Fibroblast of peridontal ligament (primary cell): ENCODE data around the gene ECE1.
"Not testable (repeated sequence)": the region's sequence is repeated elsewhere in the genome, so short reads cannot be mapped to it uniquely, and the experiment has no call there.

Experiments
- DNase-seq: peaks from one replicate; pipeline ENCODE4 v3.0.0-alpha.2; 2010; ENCODE audit errors: extremely low read depth

ECE1 gene

DNA sequence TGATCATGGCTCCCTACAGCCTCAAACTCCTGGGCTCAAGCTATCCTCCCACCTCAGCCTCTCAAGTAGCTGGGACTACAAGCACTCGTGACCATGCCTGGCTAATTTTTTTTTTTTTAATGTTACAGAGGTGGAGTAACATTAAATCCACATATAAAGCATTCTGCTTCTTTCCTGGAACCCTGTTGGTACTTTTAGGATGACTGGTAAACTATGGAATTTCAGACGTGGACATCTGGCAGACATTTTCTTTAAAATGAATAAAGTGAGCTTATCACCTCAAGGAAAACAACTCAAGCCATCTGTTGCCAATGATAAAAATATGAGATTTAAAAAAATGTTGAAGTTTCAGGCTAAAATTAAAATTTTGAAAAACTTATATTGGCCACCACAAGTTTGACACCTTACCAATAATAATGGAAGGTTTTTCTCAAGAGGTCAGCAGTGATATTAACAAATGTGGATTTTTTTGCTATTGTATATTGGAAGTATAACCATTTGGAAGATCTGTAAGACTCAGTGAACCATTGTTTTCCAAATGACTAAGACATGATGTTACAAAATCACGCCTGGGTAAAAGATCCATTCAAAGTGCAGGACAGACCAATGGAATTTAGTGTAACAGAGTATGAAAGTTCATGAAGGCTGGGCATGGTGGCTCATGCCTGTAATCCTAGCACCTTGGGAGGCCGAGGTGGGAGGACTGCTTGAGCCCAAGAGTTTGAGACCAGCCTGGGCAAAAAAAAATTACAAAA, 60.8 kb downstream of the ECE1 start:
- DNase-seq, result peak; percentile 78

DNA sequence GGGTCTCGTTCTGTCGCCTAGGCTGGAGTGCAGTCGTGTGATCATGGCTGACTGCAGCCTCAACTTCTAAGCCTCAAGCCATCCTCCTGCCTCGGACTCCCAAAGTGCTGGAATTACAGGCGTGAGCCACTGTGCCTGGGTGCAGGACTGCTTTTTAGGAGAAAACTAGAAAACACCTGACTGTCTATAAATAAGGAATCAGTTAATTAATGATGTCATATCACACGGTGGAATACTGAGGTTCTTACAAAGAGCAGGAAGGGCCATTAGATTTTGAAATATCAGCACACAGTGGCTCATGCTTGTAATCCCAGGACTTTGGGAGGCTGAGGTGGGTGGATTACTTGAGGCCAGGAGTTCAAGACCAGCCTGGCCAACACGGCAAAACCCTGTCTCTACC, 62.0 kb downstream of the ECE1 start:
- not testable (repeated sequence) for DNase-seq

DNA sequence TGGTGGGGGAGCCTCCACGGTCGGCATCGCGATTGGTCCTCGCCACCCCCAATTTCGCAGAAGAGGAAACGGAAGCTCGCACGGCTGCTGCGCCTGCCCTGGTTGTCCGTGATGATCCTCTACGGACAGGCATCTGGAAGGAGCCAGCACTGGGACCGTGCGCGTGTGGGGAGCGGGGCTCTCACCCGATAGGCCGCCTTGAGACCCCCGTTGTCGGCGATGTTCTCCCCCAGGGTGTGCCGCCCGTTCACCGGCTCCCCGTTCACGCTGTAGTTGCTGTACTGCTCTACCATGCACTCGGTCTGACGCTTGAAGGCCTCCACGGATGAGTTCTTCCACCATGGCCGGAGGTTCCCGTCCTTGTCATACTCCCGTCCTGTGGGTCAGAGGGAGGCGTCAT, 65.2 kb downstream of the ECE1 start:
- no peak for DNase-seq

DNA sequence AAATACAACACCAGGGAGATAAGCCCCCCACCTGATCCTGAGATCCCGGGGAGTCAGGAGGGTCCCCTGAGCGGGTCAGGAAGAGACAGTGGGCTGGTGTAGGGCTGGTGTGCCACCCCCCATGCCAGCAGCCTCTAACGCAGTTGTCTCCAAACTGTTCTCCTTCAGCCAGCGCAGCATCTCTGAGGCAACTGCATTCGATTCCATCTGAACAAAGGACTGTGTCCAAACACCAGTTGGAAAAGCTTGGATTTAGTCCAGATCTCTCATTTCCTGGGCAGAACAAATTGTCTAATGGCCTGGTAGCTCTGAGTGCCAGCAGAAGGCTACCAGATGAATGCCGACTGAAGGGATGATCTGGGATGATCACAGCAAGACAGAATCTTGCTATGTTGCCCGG, 69.4 kb downstream of the ECE1 start:
- DNase-seq, result peak; percentile 45

DNA sequence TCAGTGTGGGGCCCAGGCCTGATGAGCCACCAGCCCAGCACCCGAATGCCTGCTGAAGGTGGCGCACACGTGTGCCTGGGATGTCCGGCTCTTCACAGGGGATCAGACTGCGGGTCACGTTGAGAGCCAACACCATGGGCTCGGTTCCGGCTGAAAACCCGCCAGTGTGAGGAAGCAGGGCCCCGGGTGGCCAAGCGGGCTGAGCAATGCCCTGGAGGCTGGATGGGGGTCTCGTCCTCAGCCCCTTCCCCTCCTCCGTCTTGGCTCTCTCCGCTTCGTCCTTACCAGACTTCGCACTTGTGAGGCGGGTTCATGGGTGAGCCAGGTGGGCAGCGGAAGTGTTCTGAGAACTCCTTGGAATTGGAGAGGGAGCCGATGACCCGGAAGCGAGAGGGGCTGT, 70.6 kb downstream of the ECE1 start:
- no peak for DNase-seq

DNA sequence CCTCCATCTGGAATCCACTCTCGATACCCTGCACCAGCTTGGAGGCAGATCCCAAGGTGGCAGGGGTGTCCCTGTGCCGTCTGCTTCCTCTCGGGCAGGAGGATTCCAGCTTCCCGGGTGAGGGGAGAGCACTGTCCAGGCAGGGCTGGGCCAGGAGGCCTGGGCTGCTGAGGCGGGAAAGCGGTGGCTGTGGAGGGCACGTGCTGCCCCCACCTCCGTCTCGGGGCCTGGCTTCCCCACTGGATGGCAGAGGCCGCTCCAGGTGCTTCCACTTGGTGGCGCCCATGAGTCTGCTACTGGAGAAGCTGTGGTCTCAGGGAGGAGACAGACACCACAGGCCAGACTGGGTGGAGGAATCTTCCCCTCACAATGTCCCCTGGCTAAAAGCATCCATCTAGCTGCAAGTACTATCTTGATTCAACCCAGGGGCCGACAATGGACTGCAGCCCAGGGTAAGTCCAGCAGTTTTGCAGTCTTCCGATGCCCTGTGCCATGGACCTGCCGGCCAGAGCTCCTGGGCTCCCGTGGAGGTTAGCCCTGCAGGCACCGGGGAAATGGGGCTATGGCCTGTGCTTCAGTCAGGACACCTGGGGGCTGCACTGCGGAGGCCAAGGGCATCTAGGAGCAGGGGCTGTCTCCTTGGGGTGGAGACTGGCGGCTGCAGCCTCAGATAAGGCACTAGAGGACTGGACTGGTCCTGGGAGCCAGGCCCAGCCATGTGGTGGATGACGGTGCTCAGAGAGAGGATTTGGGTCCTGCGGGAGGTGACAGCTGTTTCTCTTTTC, 72.3 kb downstream of the ECE1 start:
- DNase-seq, result no peak

DNA sequence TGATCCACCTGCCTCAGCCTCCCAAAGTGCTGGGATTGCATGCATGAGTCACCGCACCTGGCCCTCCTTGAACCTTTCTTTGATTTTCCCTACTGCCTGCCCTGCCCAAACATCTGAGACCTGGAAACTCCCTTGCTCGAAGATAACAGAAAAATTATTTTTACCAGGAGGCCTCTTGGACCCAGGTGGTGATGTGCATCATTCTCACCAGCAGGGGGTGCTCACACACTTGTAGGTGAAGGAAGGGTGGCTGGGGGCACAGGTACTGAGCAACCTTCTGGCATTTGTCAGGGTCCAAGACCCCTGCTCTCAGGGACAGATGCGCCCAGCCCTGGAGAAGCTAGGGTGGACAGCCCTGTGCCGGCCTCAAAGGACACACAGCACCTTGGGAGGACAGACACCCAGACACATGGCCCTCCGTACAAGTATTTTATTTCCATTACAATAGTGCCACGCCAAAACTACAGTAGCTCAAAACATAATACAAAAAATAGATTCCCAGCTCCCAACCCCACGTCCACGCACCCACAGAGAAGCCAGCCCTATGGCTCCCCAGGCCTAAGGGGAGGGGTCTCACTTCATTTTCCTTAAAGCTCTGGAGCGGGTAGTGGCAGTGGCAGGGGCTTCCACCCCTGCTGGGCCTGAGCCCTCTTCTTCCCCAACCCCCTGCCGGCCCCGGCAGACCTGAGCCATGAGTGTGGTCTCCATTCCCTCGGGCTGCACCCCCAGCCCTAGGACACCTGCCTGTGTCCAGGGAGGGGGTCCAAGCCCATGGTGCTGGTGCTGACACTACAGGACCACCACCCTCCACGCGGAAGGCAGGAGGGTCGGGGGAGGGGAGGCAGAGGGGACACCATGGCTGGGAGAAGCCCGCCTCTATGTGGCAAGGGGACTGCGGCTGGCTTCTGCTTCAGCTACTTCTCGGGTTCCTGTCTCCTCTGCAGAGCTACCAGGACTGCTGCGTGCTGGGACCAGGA, 73.1 kb downstream of the ECE1 start:
- peak; percentile 36 for DNase-seq

DNA sequence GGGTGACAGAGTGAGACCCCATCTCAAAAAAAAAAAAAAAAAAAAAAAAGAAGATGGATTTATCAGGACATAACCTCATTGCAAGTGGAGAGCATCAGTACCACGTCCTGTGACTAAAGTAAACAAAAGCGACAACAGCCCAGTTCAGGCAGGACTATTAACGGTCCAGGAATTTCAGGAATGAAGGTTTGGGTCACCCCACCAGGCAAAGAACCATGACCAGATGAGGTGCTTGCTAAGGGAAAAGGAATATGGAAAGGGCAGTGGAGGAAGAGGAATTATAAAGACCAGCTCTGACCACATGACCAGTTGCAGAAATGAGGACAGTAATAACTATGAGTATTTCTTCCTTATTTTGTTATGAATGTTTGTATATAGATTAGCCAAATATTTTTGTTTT, 78.1 kb downstream of the ECE1 start:
- DNase-seq, result no peak

DNA sequence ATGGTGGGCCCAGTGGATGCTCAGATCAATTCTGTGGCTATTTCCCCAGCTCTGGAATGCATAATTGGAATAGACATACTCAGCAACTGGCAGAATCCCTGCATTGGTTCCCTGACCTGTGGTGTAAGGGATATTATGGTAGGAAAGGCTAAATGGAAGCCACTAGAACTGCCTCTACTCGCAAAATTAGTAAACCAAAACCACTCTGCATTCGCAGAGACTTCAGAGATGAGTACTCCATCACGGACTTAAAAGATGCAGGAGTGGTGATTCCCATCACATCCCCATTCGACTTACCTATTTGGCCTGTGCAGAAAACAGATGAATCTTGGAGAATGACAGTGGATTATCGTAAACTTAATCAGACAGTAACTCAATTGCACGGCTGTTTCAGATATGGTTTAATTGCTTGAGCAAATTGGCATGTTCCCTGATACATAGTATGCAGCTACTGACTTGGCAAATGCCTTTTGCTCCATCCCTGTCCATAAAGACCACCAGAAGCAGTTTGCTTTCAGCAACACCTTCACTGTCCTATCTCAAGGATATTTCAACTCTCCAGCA, 82.0 kb downstream of the ECE1 start:
- DNase-seq, result not testable (repeated sequence)

DNA sequence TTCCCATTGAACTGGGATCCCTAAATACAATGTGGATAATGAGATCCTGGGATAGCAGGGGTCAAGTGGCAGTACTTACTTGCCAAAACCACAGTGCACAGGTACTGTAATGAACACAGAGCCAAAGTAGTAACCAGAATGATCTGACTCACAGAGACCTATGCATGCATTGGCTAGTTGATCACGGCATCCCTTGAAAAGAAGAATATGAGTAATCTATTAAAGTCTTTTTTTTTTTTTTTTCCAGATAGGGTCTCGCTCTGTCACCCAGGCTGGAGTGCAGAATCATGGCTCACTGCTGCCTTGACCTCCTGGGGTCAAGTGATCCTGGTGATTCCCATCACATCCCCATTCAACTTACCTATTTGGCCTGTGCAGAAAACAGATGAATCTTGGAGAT, 84.1 kb downstream of the ECE1 start:
- DNase-seq, result no peak

DNA sequence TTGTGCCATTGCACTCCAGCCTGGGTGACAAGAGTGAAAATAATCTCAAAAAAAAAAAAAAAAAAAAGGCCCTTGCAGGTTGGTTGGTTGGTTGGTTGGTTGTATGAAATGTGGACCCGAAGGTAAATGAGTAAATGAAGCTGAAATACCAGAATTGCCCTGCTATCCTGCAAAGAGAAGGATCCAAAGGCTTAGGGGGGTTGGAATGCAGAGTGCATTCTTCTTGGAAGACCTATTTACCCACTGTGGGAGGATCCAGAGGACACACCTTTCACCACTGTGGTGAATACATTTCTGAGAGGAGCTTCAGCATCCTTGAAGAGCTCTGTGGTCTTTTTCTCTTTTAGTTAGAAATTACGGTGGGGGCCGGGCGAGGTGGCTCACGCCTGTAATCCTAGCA, 84.8 kb downstream of the ECE1 start:
- no peak for DNase-seq

DNA sequence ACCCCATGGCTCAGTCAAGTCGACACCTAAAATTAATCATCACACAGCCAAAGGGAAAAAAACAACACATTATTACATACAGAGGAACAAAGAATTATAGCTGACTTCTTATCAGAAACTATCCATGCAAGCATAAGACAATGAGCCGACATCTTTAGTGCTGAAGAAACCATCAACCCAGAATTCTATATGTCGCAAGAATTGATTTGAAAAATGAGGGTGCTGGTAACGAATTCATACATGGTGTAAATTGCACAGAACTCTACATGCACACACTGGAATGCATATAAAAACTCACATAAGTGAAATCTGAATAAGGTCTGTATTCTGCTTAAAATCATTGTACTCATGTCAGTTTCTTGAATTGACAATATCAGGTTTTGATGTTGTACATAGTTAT, 88.6 kb downstream of the ECE1 start:
- DNase-seq, result no peak

DNA sequence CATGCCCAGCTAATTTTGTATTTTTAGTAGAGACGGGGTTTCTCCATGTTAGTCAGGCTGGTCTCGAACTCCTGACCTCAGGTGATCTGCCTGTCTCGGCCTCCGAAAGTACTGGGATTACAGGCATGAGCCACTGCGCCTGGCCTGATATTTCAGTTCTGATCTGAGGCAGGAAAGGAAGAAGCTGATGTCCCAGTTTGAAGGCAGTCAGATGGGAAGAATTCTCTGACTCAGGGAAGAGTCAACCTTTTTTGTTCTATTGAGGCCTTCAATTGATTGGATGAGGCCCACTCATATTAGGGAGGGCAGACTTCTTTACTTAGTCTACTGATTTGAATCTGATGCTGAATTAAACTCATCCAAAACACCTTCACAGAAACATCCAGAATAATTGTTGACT, 89.0 kb downstream of the ECE1 start:
- DNase-seq, result not testable (repeated sequence)

DNA sequence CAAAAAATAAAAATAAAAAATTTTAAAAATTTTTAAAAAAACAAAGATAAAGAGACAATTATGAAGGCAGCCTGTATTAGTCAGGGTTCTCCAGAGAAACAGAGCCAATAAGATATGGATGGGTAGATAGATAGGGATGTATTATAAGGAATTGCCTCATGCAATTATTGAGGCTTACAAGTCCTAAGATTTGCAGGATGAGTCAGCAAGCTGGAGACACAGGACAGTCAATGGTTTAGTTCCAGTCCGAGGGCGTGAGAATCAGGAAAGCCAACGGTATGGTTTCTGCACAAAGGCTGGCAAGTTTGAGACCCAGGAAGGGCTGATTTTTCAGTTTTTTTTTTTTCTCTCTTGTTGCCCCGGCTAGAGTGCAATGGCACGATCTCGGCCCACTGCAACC, 89.5 kb downstream of the ECE1 start:
- DNase-seq, result no peak

DNA sequence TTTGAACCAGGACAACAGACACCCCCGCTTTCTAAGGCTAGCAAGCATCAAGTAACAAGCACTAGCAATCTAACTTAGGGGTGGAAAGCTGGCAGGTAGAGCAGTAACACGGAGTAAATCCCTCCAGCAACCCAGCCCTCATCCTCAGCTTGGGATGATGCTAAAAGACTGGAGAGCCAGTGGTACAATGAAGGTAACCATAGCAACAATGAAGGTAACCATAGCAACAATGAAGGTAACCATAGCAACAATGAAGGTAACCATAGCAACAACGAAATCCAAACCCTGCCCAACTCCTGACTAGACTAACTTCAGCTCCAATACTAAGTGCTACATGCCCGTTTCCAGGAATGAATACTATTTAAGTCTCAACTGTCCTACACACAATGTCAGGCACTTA, 91.3 kb downstream of the ECE1 start:
- no peak for DNase-seq

DNA sequence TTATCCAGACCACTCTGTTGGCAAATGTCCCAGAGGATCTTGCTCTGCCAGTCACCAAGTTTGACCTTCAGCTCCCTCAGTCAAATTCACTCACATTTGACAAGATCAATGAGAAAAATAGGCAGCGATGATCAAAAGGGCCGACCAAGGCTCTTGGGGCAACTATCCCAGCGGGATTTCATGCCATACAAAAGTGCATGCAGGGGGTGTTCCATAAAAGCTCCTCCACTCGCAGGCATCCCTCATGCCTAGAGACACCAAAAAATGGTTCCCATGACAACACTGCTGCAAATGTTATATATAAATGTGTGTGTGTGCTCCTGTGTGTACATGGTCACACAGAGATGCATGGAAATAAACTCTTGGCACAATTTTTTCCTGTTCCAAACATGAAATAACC, 97.4 kb downstream of the ECE1 start:
- no peak for DNase-seq

DNA sequence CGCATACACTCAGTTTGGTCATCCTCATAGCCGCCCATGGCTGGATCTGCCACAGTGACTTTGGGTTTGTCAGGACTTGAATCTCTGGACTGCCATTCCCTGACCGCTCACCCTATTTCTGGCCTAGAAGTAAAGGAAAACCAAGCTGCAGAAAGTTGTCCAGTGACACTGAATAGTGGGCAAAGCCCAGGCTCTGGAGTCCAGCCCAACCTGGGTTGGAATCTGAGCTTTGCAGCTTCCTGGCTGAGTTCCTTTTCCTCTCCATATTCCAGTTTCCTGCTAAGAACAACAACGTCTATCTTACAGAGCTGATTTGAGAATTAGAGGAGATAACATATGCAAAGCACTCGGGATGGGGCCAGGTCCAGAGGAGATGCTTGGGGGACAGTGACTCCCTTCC, 98.0 kb downstream of the ECE1 start:
- DNase-seq, result peak; percentile 25

DNA sequence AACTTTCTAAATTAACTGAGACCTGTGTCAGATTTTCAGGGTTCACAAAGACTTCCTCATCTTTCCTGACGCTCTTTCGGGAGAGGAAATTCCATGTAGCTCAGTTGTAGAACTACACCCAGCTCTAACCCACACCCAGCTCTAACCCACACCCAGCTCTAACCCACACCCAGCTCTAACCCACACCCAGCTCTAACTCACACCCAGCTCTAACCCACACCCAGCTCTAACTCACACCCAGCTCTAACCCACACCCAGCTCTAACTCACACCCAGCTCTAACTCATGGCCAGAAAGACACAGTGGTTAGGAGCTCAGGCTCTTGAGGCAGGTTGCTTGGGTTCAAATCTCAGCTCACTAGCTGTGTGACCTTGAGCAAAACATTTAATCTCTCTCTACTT, 99.5 kb downstream of the ECE1 start:
- DNase-seq, result not testable (repeated sequence)

DNA sequence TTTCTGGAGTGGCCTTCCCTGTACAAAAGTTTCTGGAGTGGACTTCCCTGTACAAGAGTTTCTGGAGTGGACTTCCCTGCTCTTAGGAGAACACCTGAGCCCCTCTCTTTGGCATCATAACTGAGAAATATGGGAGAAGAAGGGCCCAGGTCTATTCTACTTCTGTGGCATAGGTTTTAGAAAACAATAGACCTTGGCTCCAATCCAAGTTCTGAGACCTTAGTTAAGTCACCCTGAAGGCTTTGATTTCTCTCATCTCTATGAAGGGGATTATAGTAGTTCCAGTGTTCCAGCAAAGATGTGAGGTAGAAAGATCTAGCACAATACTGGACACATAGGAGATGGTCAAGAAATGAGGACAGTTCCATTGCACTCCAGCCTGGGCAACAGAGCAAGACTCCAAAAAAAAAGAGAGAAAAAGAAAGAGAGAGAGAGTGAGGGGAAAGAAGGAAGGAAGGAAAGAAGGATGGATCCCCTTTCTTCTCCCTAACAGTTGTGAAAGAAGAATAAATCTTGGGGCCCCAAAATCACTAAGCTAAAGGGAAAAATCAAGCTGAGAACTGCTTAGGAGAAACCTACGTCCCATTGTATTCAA, 100.3 kb downstream of the ECE1 start:
- DNase-seq, result no peak

DNA sequence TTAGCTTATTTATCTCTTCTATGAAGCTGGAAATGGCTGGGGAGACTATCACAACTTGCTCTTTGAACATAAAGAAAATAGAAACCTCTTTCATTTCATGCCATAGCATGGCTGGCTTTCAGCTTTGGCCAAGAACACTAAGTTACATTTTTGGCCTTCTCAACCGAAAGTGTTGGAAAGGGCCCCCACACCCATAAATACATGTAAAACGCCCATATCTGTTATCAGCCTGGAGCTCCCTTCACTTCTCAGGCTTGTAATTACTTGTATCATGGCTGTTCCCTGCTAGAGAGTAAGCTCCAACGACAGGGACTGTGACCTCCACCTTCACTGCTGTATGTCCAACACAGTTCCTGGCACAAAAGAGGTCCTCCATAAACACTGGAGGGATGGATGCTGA, 100.8 kb downstream of the ECE1 start:
- no peak for DNase-seq

DNA sequence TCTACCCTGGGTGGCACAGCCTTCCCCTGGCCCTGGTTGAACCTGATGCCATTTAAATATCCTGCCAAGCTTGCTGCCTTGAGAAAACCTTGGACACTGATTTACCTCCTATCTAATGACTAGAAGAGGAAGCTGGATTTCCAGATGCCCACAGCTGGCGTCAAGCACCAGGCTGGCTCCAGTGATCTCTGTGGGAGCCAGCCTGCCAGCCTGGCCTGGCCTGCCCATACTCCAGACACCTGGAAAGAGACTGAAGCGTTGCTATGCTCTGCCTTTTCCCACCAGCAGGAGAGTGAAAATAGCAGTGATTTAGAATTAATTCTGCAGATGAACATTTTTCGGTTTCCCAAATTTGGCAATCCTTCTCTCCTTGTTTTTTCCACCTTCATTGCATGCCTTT, 102.0 kb downstream of the ECE1 start:
- no peak for DNase-seq
